SKM-1 (cell line): ENCODE data around the gene POM121L2.

Source experiments
- DNase-seq: peaks from one replicate; lab custom pipeline; 2025; ENCODE audit not compliant: unreplicated experiment; lab: John Stamatoyannopoulos, UW

POM121L2 gene

GRCh38 chr6:27260836-27261375 is 51.2 kb downstream of the POM121L2 start:
- no peak for DNase-seq

- no peak for DNase-seq
Observed at GRCh38 chr6:27260369-27260768, 51.7 kb downstream of the POM121L2 start.
